ENCODE data around the gene MAP4K2.

GRCh38 chr11:64764040-64764611 lies 38.9 kb downstream of the MAP4K2 start:
- TF ChIP-seq, protein P1, sequence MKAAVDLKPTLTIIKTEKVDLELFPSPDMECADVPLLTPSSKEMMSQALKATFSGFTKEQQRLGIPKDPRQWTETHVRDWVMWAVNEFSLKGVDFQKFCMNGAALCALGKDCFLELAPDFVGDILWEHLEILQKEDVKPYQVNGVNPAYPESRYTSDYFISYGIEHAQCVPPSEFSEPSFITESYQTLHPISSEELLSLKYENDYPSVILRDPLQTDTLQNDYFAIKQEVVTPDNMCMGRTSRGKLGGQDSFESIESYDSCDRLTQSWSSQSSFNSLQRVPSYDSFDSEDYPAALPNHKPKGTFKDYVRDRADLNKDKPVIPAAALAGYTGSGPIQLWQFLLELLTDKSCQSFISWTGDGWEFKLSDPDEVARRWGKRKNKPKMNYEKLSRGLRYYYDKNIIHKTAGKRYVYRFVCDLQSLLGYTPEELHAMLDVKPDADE (IDR thresholded peaks at IDR 0.05): no peak
- no peak for TF ChIP-seq CTCF (conservative IDR thresholded peaks at IDR 0.05; ENCODE audit: low read depth in 2 of 2)
- no peak for TF ChIP-seq POLR2AphosphoS5 (IDR thresholded peaks at IDR 0.05; ENCODE audit: low read depth)
- TF ChIP-seq EZH2phosphoT487 (IDR thresholded peaks at IDR 0.05; ENCODE audit: unreplicated experiment): no peak
- TF ChIP-seq EZH2 (IDR thresholded peaks at IDR 0.05; ENCODE audit: low read depth, unreplicated experiment): no peak
- TF ChIP-seq CREB1 (CRISPR knock-in tag; IDR thresholded peaks at IDR 0.05; ENCODE audit: low read depth): no peak
- TF ChIP-seq, protein P2, sequence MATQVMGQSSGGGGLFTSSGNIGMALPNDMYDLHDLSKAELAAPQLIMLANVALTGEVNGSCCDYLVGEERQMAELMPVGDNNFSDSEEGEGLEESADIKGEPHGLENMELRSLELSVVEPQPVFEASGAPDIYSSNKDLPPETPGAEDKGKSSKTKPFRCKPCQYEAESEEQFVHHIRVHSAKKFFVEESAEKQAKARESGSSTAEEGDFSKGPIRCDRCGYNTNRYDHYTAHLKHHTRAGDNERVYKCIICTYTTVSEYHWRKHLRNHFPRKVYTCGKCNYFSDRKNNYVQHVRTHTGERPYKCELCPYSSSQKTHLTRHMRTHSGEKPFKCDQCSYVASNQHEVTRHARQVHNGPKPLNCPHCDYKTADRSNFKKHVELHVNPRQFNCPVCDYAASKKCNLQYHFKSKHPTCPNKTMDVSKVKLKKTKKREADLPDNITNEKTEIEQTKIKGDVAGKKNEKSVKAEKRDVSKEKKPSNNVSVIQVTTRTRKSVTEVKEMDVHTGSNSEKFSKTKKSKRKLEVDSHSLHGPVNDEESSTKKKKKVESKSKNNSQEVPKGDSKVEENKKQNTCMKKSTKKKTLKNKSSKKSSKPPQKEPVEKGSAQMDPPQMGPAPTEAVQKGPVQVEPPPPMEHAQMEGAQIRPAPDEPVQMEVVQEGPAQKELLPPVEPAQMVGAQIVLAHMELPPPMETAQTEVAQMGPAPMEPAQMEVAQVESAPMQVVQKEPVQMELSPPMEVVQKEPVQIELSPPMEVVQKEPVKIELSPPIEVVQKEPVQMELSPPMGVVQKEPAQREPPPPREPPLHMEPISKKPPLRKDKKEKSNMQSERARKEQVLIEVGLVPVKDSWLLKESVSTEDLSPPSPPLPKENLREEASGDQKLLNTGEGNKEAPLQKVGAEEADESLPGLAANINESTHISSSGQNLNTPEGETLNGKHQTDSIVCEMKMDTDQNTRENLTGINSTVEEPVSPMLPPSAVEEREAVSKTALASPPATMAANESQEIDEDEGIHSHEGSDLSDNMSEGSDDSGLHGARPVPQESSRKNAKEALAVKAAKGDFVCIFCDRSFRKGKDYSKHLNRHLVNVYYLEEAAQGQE (IDR thresholded peaks at IDR 0.05; ENCODE audit: unreplicated experiment): no peak
- no peak for TF ChIP-seq NANOG (IDR thresholded peaks at IDR 0.05; ENCODE audit: borderline replicate concordance)
- no peak for TF ChIP-seq ZNF114 (CRISPR knock-in tag; IDR thresholded peaks at IDR 0.05)
- TF ChIP-seq ZNF331 (CRISPR knock-in tag; IDR thresholded peaks at IDR 0.05; ENCODE audit: low read depth): no peak
- TF ChIP-seq JUNB (IDR thresholded peaks at IDR 0.05; ENCODE audit: unreplicated experiment): no peak
- TF ChIP-seq STAT1 (IDR thresholded peaks at IDR 0.05; ENCODE audit: unreplicated experiment): no peak
- TF ChIP-seq ZNF462 (CRISPR knock-in tag; IDR thresholded peaks at IDR 0.05): no peak
